Keratinocyte (primary cell): Measurements from ENCODE around the gene ACTR3. TPM values are rescaled to one million over a fixed set of nuclear protein-coding genes. Genes with fewer than 3 reads are reported as not detected.
"Not testable (repeated sequence)": the region's sequence is repeated elsewhere in the genome, so short reads cannot be mapped to it uniquely, and the experiment has no call there.

ENCODE experiments used
- DNase-seq: peaks from one replicate; pipeline ENCODE4 v3.0.0-alpha.2; 2011; ENCODE audit warnings: low read depth, missing footprints, low spot score
- FAIRE-seq: peaks from 2 replicates; lab custom pipeline; 2011; peaks lifted over from hg19 to GRCh38; lab: Jason Lieb, UNC
- H2AFZ ChIP-seq: 2 replicates; pipeline ENCODE4 v1.6.0; 2012; ENCODE audit warnings: low read length, control low read depth, inconsistent platforms; ENCODE audit not compliant: control insufficient read depth
- H3K27ac ChIP-seq: 2 replicates; pipeline ENCODE4 v1.5.1; 2011; ENCODE audit warnings: low read length; ENCODE audit not compliant: control insufficient read depth, insufficient read depth
- H3K27me3 ChIP-seq: 3 replicates; pipeline ENCODE4 v1.6.0; 2011; ENCODE audit warnings: low read length; ENCODE audit not compliant: control insufficient read depth, insufficient read depth; ENCODE audit errors: extremely low read depth
- H3K36me3 ChIP-seq, 2 experiments: 2 replicates in 1 of 2; 3 replicates in 1 of 2; pipeline ENCODE4 v1.5.1; 2011; ENCODE audit warnings: low read length in 2 of 2, mild to moderate bottlenecking in 1 of 2; ENCODE audit not compliant: control insufficient read depth in 2 of 2, insufficient read depth in 2 of 2; ENCODE audit errors: extremely low read depth in 1 of 2
- H3K4me1 ChIP-seq: 3 replicates; pipeline ENCODE4 v1.5.1; 2011; ENCODE audit warnings: low read length; ENCODE audit not compliant: control insufficient read depth, insufficient read depth; ENCODE audit errors: extremely low read depth
- H3K4me2 ChIP-seq: 3 replicates; pipeline ENCODE4 v1.6.0; 2011; ENCODE audit warnings: low read depth, low read length; ENCODE audit not compliant: control insufficient read depth, insufficient read depth; ENCODE audit errors: extremely low read depth
- H3K4me3 ChIP-seq, 3 experiments: fragments of 200-600 bp in 1 of 3; sonication (generic) in 1 of 3; 2 replicates in 2 of 3; 3 replicates in 1 of 3; pipeline ENCODE4 v1.5.1; 2011 to 2016; ENCODE audit warnings: low read length in 3 of 3, mild to moderate bottlenecking in 3 of 3, control low read depth in 2 of 3, inconsistent platforms in 1 of 3, low read depth in 1 of 3, mixed read lengths in 1 of 3, mixed run types in 1 of 3, moderate library complexity in 1 of 3; ENCODE audit not compliant: control insufficient read depth in 2 of 3, insufficient read depth in 2 of 3; ENCODE audit errors: extremely low read depth in 1 of 3
- H3K79me2 ChIP-seq: 2 replicates; pipeline ENCODE4 v1.6.0; 2012; ENCODE audit warnings: low read length; ENCODE audit not compliant: control insufficient read depth, insufficient read depth
- H3K9ac ChIP-seq: 3 replicates; pipeline ENCODE4 v1.6.0; 2011; ENCODE audit warnings: low read length; ENCODE audit not compliant: control insufficient read depth, insufficient read depth; ENCODE audit errors: extremely low read depth
- H3K9me1 ChIP-seq: 3 replicates; pipeline ENCODE4 v1.6.0; 2011; ENCODE audit warnings: low read length; ENCODE audit not compliant: control insufficient read depth, insufficient read depth; ENCODE audit errors: extremely low read depth
- H3K9me3 ChIP-seq: 2 replicates; pipeline ENCODE4 v1.5.1; 2012; ENCODE audit warnings: low read depth, low read length; ENCODE audit not compliant: control insufficient read depth
- H4K20me1 ChIP-seq: 3 replicates; pipeline ENCODE4 v1.6.0; 2011; ENCODE audit warnings: low read length; ENCODE audit not compliant: control insufficient read depth, insufficient read depth; ENCODE audit errors: extremely low read depth
- CTCF ChIP-seq, 3 experiments: IDR thresholded peaks in 1 of 3; conservative IDR thresholded peaks in 1 of 3; optimal IDR thresholded peaks in 1 of 3; 2 replicates in 2 of 3; 3 replicates in 1 of 3; pipeline versions ENCODE3 to v1.5.1; 2011; ENCODE audit warnings: low read length in 3 of 3, mild to moderate bottlenecking in 3 of 3, moderate library complexity in 2 of 3, control low read depth in 1 of 3, inconsistent platforms in 1 of 3; ENCODE audit not compliant: insufficient read depth in 2 of 3; ENCODE audit errors: extremely low read depth in 1 of 3
- EZH2 ChIP-seq: IDR thresholded peaks from one replicate; pipeline ENCODE4 v1.6.1; 2012; ENCODE audit warnings: inconsistent platforms, mild to moderate bottlenecking, low read length, moderate library complexity
- dilution Hi-C: fragments of 300-500 bp; cut with MboI; formaldehyde crosslinking; loops from one replicate; pipeline ENCODE4 v1.7.0; 2020; ENCODE audit warnings: low sequenced_read_pairs; ENCODE audit not compliant: extremely low pct_ligation_motif_present
- polyA plus RNA-seq, 5 experiments: library from polyadenylated mRNA; depleted of rRNA in 3 of 5; stranded (reverse) in 3 of 5; stranded (forward) in 1 of 5; unstranded in 1 of 5; fragments of >200 nt; gene quantifications; 1 replicate in 1 of 5; 2 replicates in 3 of 5; 3 replicates in 1 of 5; pipeline versions ENCODE4 v1.2.1 to v1.2.3, GENCODE V29; 2011 to 2012; ENCODE audit warnings: missing spikeins in 2 of 5, low read depth in 1 of 5, low replicate concordance in 1 of 5

ACTR3 gene
- polyA plus RNA-seq, 1 donor (not counting 4 experiments of a cell fraction or from before 2014, with no cell fraction given), result 340 TPM

- Histone ChIP-seq H3K4me1 (no peaks in the 10 kb centered on the region), H4K20me1 (no peaks in the 10 kb centered on the region), H3K27ac (no peak overlapping the region), H3K4me2 (no peak overlapping the region), H3K79me2 (peaks cover 11% of the 10 kb centered on the region), H3K9me3 (no peaks in the 10 kb centered on the region), H3K9me1 (no peaks in the 10 kb centered on the region), H3K9ac (no peak overlapping the region), H3K4me3 (no peak overlapping the region), H3K27me3 (no peaks in the 10 kb centered on the region), H3K36me3 (peaks cover 5 to 10% of the 10 kb centered on the region in 2 experiments), H2AFZ (no peak overlapping the region)
- no peak for FAIRE-seq
- no peak for TF ChIP-seq CTCF (optimal IDR thresholded peaks at IDR 0.05 in 1 of 3, IDR thresholded peaks at IDR 0.05 in 1 of 3, conservative IDR thresholded peaks at IDR 0.05 in 1 of 3; ENCODE audit: extremely low read depth in 1 of 3, insufficient read depth in 2 of 3, low read length in 3 of 3)
- TF ChIP-seq EZH2, result no peak
- DNase-seq, result no peak
- dilution Hi-C loops, result no loop called here
Observed at GRCh38 chr2:113937501-113937900, 47.6 kb downstream of the ACTR3 start.

- Histone ChIP-seq H3K27me3 (no peaks in the 10 kb centered on the region), H3K79me2 (peaks cover 14% of the 10 kb centered on the region), H3K4me3 (no peak overlapping the region), H4K20me1 (no peaks in the 10 kb centered on the region), H3K9me1 (no peaks in the 10 kb centered on the region), H3K9ac (no peak overlapping the region), H3K4me2 (no peak overlapping the region), H3K36me3 (peaks cover 10 to 12% of the 10 kb centered on the region in 2 experiments), H3K27ac (no peak overlapping the region), H3K4me1 (no peaks in the 10 kb centered on the region), H3K9me3 (no peaks in the 10 kb centered on the region), H2AFZ (no peak overlapping the region)
- DNase-seq, result no peak
- dilution Hi-C loops, result no loop called here
- no peak for FAIRE-seq
- no peak for TF ChIP-seq CTCF (optimal IDR thresholded peaks at IDR 0.05 in 1 of 3, IDR thresholded peaks at IDR 0.05 in 1 of 3, conservative IDR thresholded peaks at IDR 0.05 in 1 of 3; ENCODE audit: extremely low read depth in 1 of 3, insufficient read depth in 2 of 3, low read length in 3 of 3)
Observed at GRCh38 chr2:113940891-113941290, 51.0 kb downstream of the ACTR3 start.

- H3K4me3 ChIP-seq, H3K27me3 ChIP-seq, H3K4me1 ChIP-seq, H3K9me3 ChIP-seq, H2AFZ ChIP-seq, H3K9me1 ChIP-seq, dilution Hi-C loops, H3K9ac ChIP-seq, H3K4me2 ChIP-seq, DNase-seq, H4K20me1 ChIP-seq, H3K27ac ChIP-seq, FAIRE-seq: not testable (repeated sequence)
- H3K36me3 ChIP-seq, result peaks cover 17 to 25% of the 10 kb centered on the region in 2 experiments
- peaks cover 19% of the 10 kb centered on the region for H3K79me2 ChIP-seq
Observed at GRCh38 chr2:113945784-113946183, 55.9 kb downstream of the ACTR3 start.

- H3K27me3 ChIP-seq, H3K79me2 ChIP-seq, H4K20me1 ChIP-seq, H3K27ac ChIP-seq, dilution Hi-C loops, DNase-seq, FAIRE-seq, H3K4me3 ChIP-seq, H3K4me2 ChIP-seq, H3K9me1 ChIP-seq, H3K4me1 ChIP-seq, H3K9me3 ChIP-seq, H2AFZ ChIP-seq, H3K9ac ChIP-seq: not testable (repeated sequence)
- peaks cover 16 to 22% of the 10 kb centered on the region in 2 experiments for H3K36me3 ChIP-seq
Observed at GRCh38 chr2:113950906-113951305, 61.0 kb downstream of the ACTR3 start.
